HG03558 (cell line): ENCODE measurements around the gene PAX5.

Experiments used
- ATAC-seq: cut with Tn5 transposase; IDR thresholded peaks from one replicate; pipeline ENCODE4 v1.9.1; 2021; ENCODE audit warnings: moderate number of reproducible peaks; ENCODE audit not compliant: unreplicated experiment; ENCODE audit errors: extremely low read depth

PAX5 gene

DNA sequence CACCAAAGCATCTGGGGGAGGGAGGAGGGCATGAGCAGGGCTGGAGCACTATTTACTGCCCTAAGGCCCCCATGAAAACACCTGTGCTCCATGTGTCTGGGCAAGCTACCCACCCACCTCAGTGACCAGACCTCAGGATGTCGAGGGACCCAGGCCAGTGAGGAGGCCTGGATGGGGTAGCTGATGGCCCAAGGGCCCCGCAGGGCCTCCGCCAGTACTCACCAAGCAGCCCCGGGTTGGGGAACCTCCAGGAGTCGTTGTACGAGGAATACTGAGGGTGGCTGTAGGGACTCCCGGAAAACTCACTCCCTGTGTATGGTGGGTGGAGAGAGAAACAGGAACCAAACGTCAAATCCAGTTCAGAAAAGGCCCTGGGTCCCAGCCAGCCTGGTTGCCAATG, 187.4 kb downstream of the PAX5 start:
- no peak for ATAC-seq

DNA sequence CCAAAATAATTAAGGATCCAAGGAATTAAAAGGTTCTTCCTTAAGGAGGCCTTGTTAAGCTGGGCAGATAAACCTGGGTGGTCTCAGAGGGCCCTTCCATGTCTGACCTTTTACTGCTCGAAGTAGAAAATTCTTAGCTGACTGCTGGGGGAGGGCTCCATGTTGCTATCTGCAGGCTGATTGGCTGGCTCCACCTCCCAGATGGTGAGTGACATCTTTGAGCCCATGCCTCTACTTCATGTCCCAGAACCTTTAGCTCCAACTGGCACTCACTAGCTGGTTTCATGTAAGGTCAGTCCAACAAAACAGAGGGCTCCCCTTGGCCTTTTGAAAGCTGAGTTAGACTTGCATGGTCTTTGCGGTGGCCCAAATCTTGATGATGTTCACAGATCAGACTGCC, 188.2 kb downstream of the PAX5 start:
- no peak for ATAC-seq

GRCh38 chr9:36844961-36845360, 189.1 kb downstream of the PAX5 start:
- ATAC-seq = no peak

GRCh38 chr9:36843964-36844363, 190.1 kb downstream of the PAX5 start:
- ATAC-seq = no peak

DNA sequence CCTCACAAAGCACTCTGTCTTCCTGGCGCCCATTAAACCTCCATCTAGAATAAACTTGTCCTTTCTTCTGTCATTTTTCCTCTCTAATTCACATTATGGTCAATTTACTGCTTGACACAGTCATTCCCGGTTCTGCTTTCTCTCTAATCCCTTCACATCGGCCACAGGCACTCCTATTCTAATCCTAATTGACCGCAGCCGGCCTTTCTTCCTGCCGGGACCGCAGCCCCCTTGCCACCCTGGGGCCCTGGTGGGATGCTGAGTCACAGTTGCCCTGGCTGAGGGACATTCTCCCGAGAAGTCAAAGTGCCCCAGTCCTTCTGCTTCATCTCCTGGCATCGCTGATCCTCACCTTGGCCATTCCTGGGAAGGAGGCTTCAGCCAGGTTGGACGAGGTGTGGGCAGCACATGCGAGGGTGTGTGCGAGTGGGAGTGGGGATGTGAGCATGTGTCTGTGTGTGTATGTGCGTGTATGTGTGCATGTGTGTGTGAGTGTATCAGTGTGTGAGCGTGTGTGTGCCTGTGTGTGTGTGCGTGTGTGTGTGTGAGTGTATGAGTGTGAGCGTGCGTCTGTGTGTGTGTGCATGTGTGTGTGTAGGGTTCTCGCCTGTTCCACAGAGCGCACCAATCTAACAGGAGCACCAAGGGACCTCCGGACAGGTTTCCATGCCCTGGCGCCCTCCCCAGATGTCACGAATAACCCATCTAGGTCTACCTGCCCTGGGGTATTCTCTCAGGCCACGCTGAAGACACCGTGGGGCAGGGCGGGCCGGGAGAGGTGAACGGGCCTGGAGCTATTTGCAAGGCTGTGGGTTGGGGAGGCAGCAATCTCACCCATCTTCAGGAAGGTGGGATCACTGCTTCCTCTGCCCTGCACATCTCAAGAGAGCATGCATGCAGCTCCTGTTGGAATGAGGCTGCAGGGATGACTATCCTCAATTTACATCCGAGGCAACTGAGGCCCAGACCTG, 191.2 kb downstream of the PAX5 start:
- no peak for ATAC-seq

DNA sequence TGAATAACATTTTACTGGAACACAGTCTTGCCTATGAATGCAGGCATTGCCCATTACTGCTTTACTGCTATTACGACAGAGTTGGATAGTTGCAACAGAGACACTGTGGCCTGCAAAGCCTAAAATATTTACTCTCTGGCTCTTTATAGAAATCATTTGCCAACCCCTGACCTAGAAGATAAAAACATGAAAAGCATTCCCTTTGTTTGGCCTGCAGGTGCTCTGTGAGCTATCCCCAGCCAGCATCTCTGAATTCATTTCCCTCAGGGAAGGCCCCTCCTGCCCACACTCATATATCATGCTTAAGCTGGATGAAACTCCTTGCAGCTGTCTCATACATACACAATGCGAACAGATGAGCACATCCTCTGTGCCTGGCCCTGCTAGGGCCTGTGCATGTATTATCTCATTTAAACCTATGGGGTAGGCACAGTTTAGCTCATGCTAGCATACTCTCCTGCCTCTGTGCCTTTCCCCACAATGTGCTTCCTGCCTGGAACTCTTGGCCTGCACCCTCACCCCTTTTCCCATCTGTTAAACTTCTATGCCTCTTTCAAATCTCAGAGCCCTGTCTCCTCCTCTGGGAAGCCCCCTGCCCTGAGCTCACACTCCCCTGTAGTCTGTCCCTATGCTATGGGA, 193.1 kb downstream of the PAX5 start:
- no peak for ATAC-seq

DNA sequence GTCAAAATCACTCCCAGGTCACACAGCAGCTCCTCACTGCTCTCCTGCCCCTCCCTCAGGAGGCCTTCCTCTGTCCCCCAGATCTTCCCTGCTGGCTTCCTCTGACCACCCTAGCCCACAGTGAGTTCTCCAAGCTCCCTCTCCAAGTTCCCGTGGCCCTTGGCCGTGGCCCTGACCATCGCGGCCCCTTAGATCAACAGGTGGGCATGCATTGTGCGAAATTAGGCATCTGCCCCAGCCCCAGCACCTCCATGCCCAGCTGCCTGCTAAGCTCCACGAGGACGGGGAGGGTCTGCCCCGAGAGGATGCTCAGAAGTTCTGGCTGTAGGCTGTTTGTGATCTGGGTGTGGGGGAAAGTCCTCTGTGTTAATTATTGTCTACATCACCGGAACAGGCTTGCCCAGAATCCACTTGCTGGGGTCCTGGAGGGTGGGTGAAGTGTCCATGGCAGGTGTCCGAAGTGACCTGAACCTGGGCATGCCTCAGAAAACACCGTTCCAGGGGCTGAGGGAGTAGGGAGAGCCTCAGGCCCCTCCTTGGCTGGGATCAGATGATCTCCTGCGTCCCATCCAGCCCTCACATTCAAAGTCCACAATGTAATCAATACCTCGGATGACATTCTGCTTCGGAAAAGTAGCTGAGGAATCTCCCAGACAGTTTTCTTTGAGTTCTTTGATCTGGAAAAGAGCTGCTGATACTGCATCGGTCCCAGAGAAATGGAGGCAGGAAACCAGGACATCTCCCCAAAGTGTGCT, 194.8 kb downstream of the PAX5 start:
- no peak for ATAC-seq

DNA sequence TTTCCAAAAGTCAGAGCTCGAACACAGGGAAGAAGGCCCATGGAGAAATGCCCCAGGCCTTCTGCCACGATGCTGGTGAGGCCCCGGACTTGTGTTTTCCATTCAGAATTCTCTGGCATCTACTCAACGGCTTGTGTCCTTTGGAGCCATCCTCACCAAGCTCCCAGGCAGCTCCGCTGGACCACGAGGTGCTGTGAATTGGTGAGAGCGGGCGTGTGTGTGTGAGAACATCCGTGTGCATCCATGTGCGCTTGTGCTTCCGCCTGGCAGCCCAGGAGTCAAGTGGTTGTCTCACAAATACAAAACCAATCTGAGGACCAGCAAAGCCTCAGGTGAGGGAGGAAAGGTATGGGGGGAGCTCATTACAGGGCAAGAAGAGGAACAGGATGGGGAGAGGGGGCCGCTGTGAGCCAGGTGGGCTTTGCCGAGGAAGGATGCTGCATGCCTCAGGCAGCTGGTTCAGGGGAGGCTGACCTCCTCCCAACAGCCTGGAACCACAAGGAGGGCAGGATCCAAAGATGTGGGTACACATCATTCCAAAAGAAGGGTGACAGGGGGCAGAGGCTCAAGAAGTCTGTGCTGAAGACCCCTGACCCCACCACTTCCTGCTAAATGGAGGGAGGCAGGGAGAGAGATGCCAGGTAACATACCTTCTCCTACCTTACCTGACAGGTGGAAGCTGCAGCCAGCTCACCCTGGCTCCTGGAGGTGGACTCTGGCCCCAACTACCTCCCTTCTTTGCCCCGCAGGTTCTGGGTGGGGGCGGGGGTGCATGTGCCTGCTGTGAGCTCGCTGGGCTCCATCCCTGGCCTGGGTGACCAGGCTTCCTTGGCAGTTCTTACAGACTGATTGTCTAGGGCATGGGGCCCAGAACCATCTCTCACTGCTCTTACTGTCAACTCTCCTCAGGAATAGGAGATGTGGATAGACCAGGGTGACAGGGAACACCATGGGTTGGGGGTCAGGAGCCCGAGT, 196.3 kb downstream of the PAX5 start:
- no peak for ATAC-seq

DNA sequence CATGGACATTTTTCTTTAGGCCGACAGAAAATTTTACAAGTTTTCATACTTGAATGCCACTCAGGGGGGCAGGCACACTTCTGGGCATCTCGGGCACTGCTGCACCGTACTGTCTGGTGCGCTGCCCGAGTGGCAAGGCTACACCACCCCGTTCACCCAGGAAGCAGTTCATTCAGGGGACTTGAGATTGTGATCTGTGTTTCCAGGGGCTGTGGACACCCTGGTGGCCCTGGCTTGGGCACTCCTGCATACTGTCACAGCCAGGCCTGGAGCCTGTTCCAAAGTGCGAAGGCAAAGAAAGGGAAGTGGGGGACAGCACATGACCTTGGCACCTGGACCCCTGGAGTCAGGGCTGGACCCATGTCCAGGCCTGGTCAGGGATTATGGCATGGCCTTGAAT, 197.6 kb downstream of the PAX5 start:
- no peak for ATAC-seq

DNA sequence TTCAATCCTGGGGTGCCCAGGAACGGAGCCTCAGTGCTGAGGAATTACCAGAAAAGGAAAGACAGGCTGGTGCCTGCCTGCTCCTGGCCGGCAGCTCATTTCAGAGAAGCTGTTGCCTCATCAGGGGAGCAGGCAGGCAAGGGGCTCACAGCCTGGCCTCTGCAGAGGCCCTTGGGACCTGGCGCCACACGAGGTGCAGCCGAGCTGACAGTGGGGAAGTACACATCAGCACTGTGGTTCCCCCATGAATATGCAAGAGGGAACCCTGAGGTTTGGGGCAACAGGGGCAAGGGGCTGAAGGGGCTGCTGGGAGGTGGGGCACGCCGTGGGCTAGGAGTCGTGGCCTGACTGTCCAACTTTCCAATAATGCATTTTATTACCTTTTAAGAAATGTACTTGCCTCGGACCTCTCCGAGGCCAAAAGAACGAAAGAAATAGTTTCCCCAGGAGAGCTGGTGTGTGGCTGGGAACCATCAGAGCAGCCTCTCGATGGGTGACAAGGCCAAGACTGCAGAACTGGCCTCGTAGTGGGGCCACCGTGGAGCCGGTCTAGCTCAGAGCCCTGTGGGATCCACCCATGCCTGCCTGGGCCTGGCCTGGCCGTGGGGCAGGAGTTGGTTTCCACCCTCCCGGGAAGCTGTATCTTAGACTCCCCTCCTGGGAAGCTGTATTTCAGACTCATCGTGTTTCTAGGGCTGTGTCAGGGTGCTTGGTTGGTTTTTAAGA, 198.6 kb downstream of the PAX5 start:
- no peak for ATAC-seq

GRCh38 chr9:36834736-36835135, 199.3 kb downstream of the PAX5 start:
- ATAC-seq = no peak

DNA sequence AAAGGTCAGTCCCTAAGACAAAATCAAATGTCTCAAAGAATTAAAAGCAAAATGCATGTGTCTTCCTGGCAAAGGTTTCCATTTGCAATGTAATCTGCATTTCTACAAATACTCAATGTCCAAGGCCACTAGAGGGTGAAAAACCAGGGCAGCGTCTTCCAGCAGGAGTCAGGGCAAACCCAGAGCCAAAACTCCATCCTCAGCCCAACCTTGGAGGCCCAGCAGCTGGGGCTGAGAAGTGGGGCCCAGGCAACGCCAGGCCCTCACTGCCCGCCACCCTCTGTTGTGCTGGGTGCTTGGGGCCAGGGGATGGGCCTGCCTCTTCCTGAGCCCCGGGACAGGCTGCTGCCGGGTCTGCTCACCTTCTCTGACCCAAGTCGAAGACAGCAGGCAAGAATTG, 200.1 kb downstream of the PAX5 start:
- ATAC-seq = no peak

GRCh38 chr9:36832164-36832795, 201.8 kb downstream of the PAX5 start:
- no peak for ATAC-seq

DNA sequence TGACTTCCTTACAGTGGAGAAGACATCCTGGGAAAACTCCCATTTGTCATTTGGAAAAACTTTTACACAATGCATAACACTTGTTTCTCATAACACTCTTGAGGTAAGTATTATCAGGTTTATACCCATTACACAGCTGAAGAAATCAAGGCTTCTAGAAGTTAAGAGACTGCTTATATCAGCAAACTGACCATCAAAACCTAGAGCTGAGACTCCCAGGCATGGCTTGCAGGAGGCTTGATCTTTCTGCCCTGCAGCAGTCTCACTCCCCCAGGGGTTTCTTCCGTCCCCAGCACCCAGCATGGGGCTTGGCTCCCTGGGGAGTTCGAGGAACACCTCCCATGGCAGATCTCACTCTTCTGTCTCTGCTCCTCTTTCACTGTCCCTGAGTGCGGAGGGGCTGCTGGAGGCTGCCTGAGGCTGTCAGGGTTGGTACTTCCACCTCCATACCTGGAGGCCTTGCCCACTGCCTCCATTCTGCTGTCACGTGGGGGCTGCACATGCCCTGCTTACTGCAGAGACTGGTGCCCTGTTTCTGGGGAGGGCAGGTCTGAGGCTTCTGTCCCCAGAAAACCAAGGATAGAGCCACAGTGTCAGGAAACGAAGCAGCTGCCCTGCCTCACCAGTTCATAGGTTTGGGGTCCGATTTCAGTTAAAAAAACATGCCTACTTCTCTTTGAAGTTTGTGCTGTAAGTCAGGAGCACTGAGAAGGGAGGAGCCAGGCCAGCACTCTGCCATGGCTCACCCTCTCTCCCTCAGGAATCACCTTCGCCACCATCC, 202.5 kb downstream of the PAX5 start:
- ATAC-seq = no peak

GRCh38 chr9:36828611-36829013, 205.5 kb downstream of the PAX5 start:
- ATAC-seq = no peak

GRCh38 chr9:36827593-36827992, 206.5 kb downstream of the PAX5 start:
- ATAC-seq = no peak

GRCh38 chr9:36826581-36826980, 207.5 kb downstream of the PAX5 start:
- no peak for ATAC-seq

- no peak for ATAC-seq
Measured at GRCh38 chr9:36825179-36825578, 208.9 kb downstream of the PAX5 start.
